Stimulated activated CD8-positive, alpha-beta memory T cell treated with anti-CD3 and anti-CD28 coated beads, Interleukin-4, amount 100 ng/mL, for 48 hours (primary cell): Measurements from ENCODE around the gene RBP2.

Experiments used
- DNase-seq: peaks from one replicate; pipeline ENCODE4 v3.0.0-alpha.2; 2020

Gene RBP2

GRCh38 chr3:139476348-139476747, at the start of gene RBP2:
TSS of gene RBP2 (minus strand) at chr3:139476516. CDS start at chr3:139476459, 57 bp downstream.
- DNase-seq = no peak

GRCh38 chr3:139524841-139525636, 48.7 kb upstream of the RBP2 start:
- no peak for DNase-seq

GRCh38 chr3:139523718-139524117, 47.4 kb upstream of the RBP2 start:
- no peak for DNase-seq

- DNase-seq = no peak
Measured at GRCh38 chr3:139523166-139523565, 46.9 kb upstream of the RBP2 start.

- DNase-seq = no peak
Measured at GRCh38 chr3:139522421-139522820, 46.1 kb upstream of the RBP2 start.

GRCh38 chr3:139521816-139522215, 45.5 kb upstream of the RBP2 start:
- no peak for DNase-seq

GRCh38 chr3:139521144-139521543, 44.8 kb upstream of the RBP2 start:
- DNase-seq = no peak

- DNase-seq = peak; percentile 56
Measured at GRCh38 chr3:139519998-139520737, 43.9 kb upstream of the RBP2 start.

- no peak for DNase-seq
Measured at GRCh38 chr3:139518926-139519842, 42.9 kb upstream of the RBP2 start.

GRCh38 chr3:139518306-139518705, 42.0 kb upstream of the RBP2 start:
- no peak for DNase-seq

GRCh38 chr3:139517321-139518065, 41.2 kb upstream of the RBP2 start:
- DNase-seq = no peak

- no peak for DNase-seq
Measured at GRCh38 chr3:139514741-139515140, 38.4 kb upstream of the RBP2 start.

- no peak for DNase-seq
Measured at GRCh38 chr3:139509631-139510030, 33.3 kb upstream of the RBP2 start.

- DNase-seq = no peak
Measured at GRCh38 chr3:139506766-139507165, 30.4 kb upstream of the RBP2 start.

- no peak for DNase-seq
Measured at GRCh38 chr3:139505829-139506386, 29.6 kb upstream of the RBP2 start.

GRCh38 chr3:139499536-139499935, 23.2 kb upstream of the RBP2 start:
- DNase-seq = no peak

GRCh38 chr3:139493826-139494385, 17.6 kb upstream of the RBP2 start:
- DNase-seq = no peak

- DNase-seq = no peak
Measured at GRCh38 chr3:139491966-139492365, 15.7 kb upstream of the RBP2 start.

GRCh38 chr3:139491027-139491700, 14.8 kb upstream of the RBP2 start:
- no peak for DNase-seq

GRCh38 chr3:139482206-139482605, 5.9 kb upstream of the RBP2 start:
- DNase-seq = no peak

GRCh38 chr3:139481116-139481515, 4.8 kb upstream of the RBP2 start:
- DNase-seq = no peak
